Left lung (tissue), 10 donors: ENCODE results near the gene CTNNA3. TPM values are rescaled to one million over a fixed set of nuclear protein-coding genes. Genes with fewer than 3 reads are reported as not detected.

Experiments
- ATAC-seq: fragments of 200-7000 bp; cut with Tn5 transposase; one replicate; pipeline ENCODE4 v1.9.1; 2020; ENCODE audit warnings: moderate library complexity
- DNase-seq, 4 donors: peaks; one replicate each; pipeline ENCODE4 v3.0.0-alpha.2; 2013 to 2020
- H3K27ac ChIP-seq, 2 donors: fragments of 200-600 bp; sonication (generic) in 1 of 2; one replicate each; pipeline versions ENCODE4 v1.5.0 to v1.8.0; 2020 to 2021
- H3K27me3 ChIP-seq, 2 donors: fragments of 200-600 bp; sonication (generic) in 1 of 2; one replicate each; pipeline versions ENCODE4 v1.5.0 to v1.8.0; 2020 to 2021
- H3K36me3 ChIP-seq, 2 donors: fragments of 200-600 bp; sonication (generic) in 1 of 2; one replicate each; pipeline versions ENCODE4 v1.5.0 to v1.8.0; 2020 to 2021
- H3K4me1 ChIP-seq, 2 donors: fragments of 200-600 bp; one replicate each; pipeline ENCODE4 v1.8.0; 2021
- H3K4me3 ChIP-seq, 2 donors: fragments of 200-600 bp; sonication (generic) in 1 of 2; one replicate each; pipeline versions ENCODE4 v1.5.0 to v1.8.0; 2020 to 2021; ENCODE audit warnings: mild to moderate bottlenecking in 1 of 2
- H3K9me3 ChIP-seq, 2 donors: fragments of 200-600 bp; sonication (generic) in 1 of 2; one replicate each; pipeline versions ENCODE4 v1.5.0 to v1.8.0; 2020 to 2021
- CTCF ChIP-seq, 2 donors: fragments of 200-600 bp; sonication (generic) in 1 of 2; IDR thresholded peaks; one replicate each; pipeline versions ENCODE4 v1.5.0 to v1.8.0; 2021; ENCODE audit warnings: antibody characterized with exemption in 2 of 2
- intact Hi-C, 2 donors: fragments of 100-400 bp; cut with DNase I; formaldehyde crosslinking; loops; one replicate each; pipeline versions ENCODE4 v1.11.2 to v1.14.2; 2022
- polyA plus RNA-seq, 6 donors: library from polyadenylated mRNA; unstranded; fragments of 120-200 nt; gene quantifications; one replicate each; pipeline ENCODE4 v1.2.1, GENCODE V29; 2013; ENCODE audit not compliant: insufficient read length in 6 of 6
- total RNA-seq, 2 donors: library from RNA; stranded (reverse); fragmentation: NEBNext Ultra II Directional; extraction: Animal tissue kit (Norgen Biotek cat#: 25700); gene quantifications; one replicate each; pipeline ENCODE4 v1.2.1, GENCODE V29; 2021
- donor health status: DM: no; HTN: yes; CAD: no.
- donor health status: DM: no; HTN: no; CAD: no.

Gene CTNNA3
- total and polyA plus RNA-seq, 8 donors = 1.1 to 8.2 (median 6.6) TPM; not detected in 1

GRCh38 chr10:66463611-66464010 is 1232.4 kb downstream of the CTNNA3 start:
- Histone ChIP-seq H3K4me3 (no peak overlapping the region), H3K9me3 (peaks cover 0 to 14% of the 10 kb centered on the region in 2 donors), H3K27ac (no peak overlapping the region), H3K27me3 (no peaks in the 10 kb centered on the region), H3K4me1 (no peaks in the 10 kb centered on the region), H3K36me3 (no peaks in the 10 kb centered on the region)
- intact Hi-C loops = no loop called here
- ATAC-seq (no peak), DNase-seq (no peak)
- no peak for TF ChIP-seq CTCF (IDR thresholded peaks at IDR 0.05)

- intact Hi-C loops = no loop called here
- Histone ChIP-seq H3K27ac (no peak overlapping the region), H3K27me3 (no peaks in the 10 kb centered on the region), H3K4me3 (no peak overlapping the region), H3K36me3 (no peaks in the 10 kb centered on the region), H3K9me3 (peaks cover 0 to 3% of the 10 kb centered on the region in 2 donors), H3K4me1 (no peaks in the 10 kb centered on the region)
- ATAC-seq (no peak), DNase-seq (no peak)
- no peak for TF ChIP-seq CTCF (IDR thresholded peaks at IDR 0.05)
Measured at GRCh38 chr10:66457629-66458028, 1238.4 kb downstream of the CTNNA3 start.

GRCh38 chr10:66455304-66455703 is 1240.7 kb downstream of the CTNNA3 start:
- Histone ChIP-seq H3K9me3 (peaks cover 0 to 3% of the 10 kb centered on the region in 2 donors), H3K4me1 (no peaks in the 10 kb centered on the region), H3K27me3 (no peaks in the 10 kb centered on the region), H3K36me3 (no peaks in the 10 kb centered on the region), H3K4me3 (no peak overlapping the region), H3K27ac (no peak overlapping the region)
- no peak for TF ChIP-seq CTCF (IDR thresholded peaks at IDR 0.05)
- DNase-seq (no peak), ATAC-seq (no peak)
- intact Hi-C loops = no loop called here

- intact Hi-C loops = no loop called here
- Histone ChIP-seq H3K27ac (no peak overlapping the region), H3K4me3 (no peak overlapping the region), H3K9me3 (peaks cover 0 to 8% of the 10 kb centered on the region in 2 donors), H3K36me3 (no peaks in the 10 kb centered on the region), H3K27me3 (no peaks in the 10 kb centered on the region), H3K4me1 (no peaks in the 10 kb centered on the region)
- no peak for TF ChIP-seq CTCF (IDR thresholded peaks at IDR 0.05)
- ATAC-seq (no peak), DNase-seq (no peak)
Measured at GRCh38 chr10:66440568-66440967, 1255.4 kb downstream of the CTNNA3 start.

GRCh38 chr10:66414943-66415342 is 1281.1 kb downstream of the CTNNA3 start:
- Histone ChIP-seq H3K27me3 (no peaks in the 10 kb centered on the region), H3K4me1 (no peaks in the 10 kb centered on the region), H3K9me3 (peaks cover 0 to 24% of the 10 kb centered on the region in 2 donors), H3K4me3 (no peak overlapping the region), H3K36me3 (no peaks in the 10 kb centered on the region), H3K27ac (no peak overlapping the region)
- no peak for TF ChIP-seq CTCF (IDR thresholded peaks at IDR 0.05)
- ATAC-seq = no peak
- intact Hi-C loops = no loop called here
- peak in 1 of 4 donors; percentile 25 for DNase-seq
